Measurements from ENCODE around the gene GBF1.
"Not testable (repeated sequence)": the region's sequence is repeated elsewhere in the genome, so short reads cannot be mapped to it uniquely, and the experiment has no call there.

The GBF1 gene

GRCh38 chr10:102301332-102301731, 56.0 kb downstream of the GBF1 start:
- DNase-seq (ENCODE audit: low spot score): not testable (repeated sequence)

GRCh38 chr10:102302611-102303010, 57.3 kb downstream of the GBF1 start:
- no peak for DNase-seq (ENCODE audit: low spot score)

- no peak for DNase-seq (ENCODE audit: low spot score)
Observed at GRCh38 chr10:102306006-102306405, 60.7 kb downstream of the GBF1 start.

GRCh38 chr10:102306710-102307109, 61.4 kb downstream of the GBF1 start:
- DNase-seq (ENCODE audit: low spot score): no peak

GRCh38 chr10:102308318-102308717, 63.0 kb downstream of the GBF1 start:
- not testable (repeated sequence) for DNase-seq (ENCODE audit: low spot score)

GRCh38 chr10:102309236-102309635, 63.9 kb downstream of the GBF1 start:
- DNase-seq (ENCODE audit: low spot score): no peak

- no peak for DNase-seq (ENCODE audit: low spot score)
Observed at GRCh38 chr10:102309916-102310315, 64.6 kb downstream of the GBF1 start.

GRCh38 chr10:102310361-102311024, 65.2 kb downstream of the GBF1 start:
- DNase-seq (ENCODE audit: low spot score): no peak

- no peak for DNase-seq (ENCODE audit: low spot score)
Observed at GRCh38 chr10:102311025-102311420, 65.7 kb downstream of the GBF1 start.

- no peak for DNase-seq (ENCODE audit: low spot score)
Observed at GRCh38 chr10:102312683-102313082, 67.4 kb downstream of the GBF1 start.

- no peak for DNase-seq (ENCODE audit: low spot score)
Observed at GRCh38 chr10:102313221-102313896, 68.0 kb downstream of the GBF1 start.

GRCh38 chr10:102314801-102315200, 69.5 kb downstream of the GBF1 start:
- DNase-seq (ENCODE audit: low spot score): no peak

- no peak for DNase-seq (ENCODE audit: low spot score)
Observed at GRCh38 chr10:102316421-102316820, 71.1 kb downstream of the GBF1 start.

- DNase-seq (ENCODE audit: low spot score): no peak
Observed at GRCh38 chr10:102322914-102323313, 77.6 kb downstream of the GBF1 start.

- DNase-seq (ENCODE audit: low spot score): no peak
Observed at GRCh38 chr10:102324061-102324460, 78.7 kb downstream of the GBF1 start.

GRCh38 chr10:102326031-102326430, 80.7 kb downstream of the GBF1 start:
- peak; percentile 41 for DNase-seq (ENCODE audit: low spot score)

- DNase-seq (ENCODE audit: low spot score): no peak
Observed at GRCh38 chr10:102327002-102327401, 81.7 kb downstream of the GBF1 start.

- no peak for DNase-seq (ENCODE audit: low spot score)
Observed at GRCh38 chr10:102327641-102328040, 82.3 kb downstream of the GBF1 start.

- no peak for DNase-seq (ENCODE audit: low spot score)
Observed at GRCh38 chr10:102332772-102333171, 87.4 kb downstream of the GBF1 start.

GRCh38 chr10:102334101-102334500, 88.8 kb downstream of the GBF1 start:
- no peak for DNase-seq (ENCODE audit: low spot score)

GRCh38 chr10:102335184-102335583, 89.9 kb downstream of the GBF1 start:
- DNase-seq (ENCODE audit: low spot score): no peak

- DNase-seq (ENCODE audit: low spot score): no peak
Observed at GRCh38 chr10:102341038-102341688, 95.8 kb downstream of the GBF1 start.

- DNase-seq (ENCODE audit: low spot score): no peak
Observed at GRCh38 chr10:102342458-102342857, 97.1 kb downstream of the GBF1 start.
